Prostate gland (tissue), 2 donors: Measurements from ENCODE around the gene SPATA31C2. TPM values are rescaled to one million over a fixed set of nuclear protein-coding genes. Genes with fewer than 3 reads are reported as not detected.
"Not testable (repeated sequence)": the region's sequence is repeated elsewhere in the genome, so short reads cannot be mapped to it uniquely, and the experiment has no call there.

Experiments used
- DNase-seq: peaks from one replicate; pipeline ENCODE4 v3.0.0-alpha.2; 2019; ENCODE audit warnings: low spot score
- H3K27ac ChIP-seq, 2 donors: fragments of 200-600 bp; sonication (generic); 2 replicates each; pipeline ENCODE4 v1.5.1; 2017 to 2019
- H3K27me3 ChIP-seq: fragments of 200-600 bp; sonication (generic); replicated peaks from 2 replicates; pipeline ENCODE4 v1.5.1; 2019; ENCODE audit not compliant: insufficient read depth
- H3K36me3 ChIP-seq, 2 donors: fragments of 200-600 bp; sonication (generic); 1 replicate in 1 of 2; 2 replicates in 1 of 2; pipeline versions ENCODE4 v1.5.1 to v1.8.1; 2017 to 2019
- H3K4me1 ChIP-seq: fragments of 200-600 bp; sonication (generic); replicated peaks from 2 replicates; pipeline ENCODE4 v1.5.1; 2019
- H3K4me3 ChIP-seq, 2 donors: fragments of 200-600 bp; sonication (generic); 2 replicates each; pipeline ENCODE4 v1.5.1; 2017 to 2019
- H3K9me3 ChIP-seq: fragments of 200-600 bp; sonication (generic); 2 replicates; pipeline ENCODE4 v1.5.1; 2017
- POLR2A ChIP-seq: fragments of 450-650 bp; IDR thresholded peaks from one replicate; pipeline ENCODE4 v1.6.1; 2016; ENCODE audit warnings: antibody characterized with exemption, mild to moderate bottlenecking
- POLR2AphosphoS5 ChIP-seq: sonication (generic); formaldehyde crosslinking; IDR thresholded peaks from one replicate; pipeline ENCODE4 v1.6.1; 2017; ENCODE audit warnings: antibody characterized with exemption
- WGBS: methylation state at CpG from one replicate; pipeline ENCODE4 v1.1.5; 2018; 5-methylcytosine and 5-hydroxymethylcytosine counted together
- intact Hi-C: fragments of 100-400 bp; cut with DNase I; formaldehyde crosslinking; loops from one replicate; pipeline ENCODE4 v1.14.2; 2022
- total RNA-seq, 2 donors: library from RNA; depleted of rRNA; stranded (reverse); fragments of >200 nt; gene quantifications; one replicate each; pipeline ENCODE4 v1.1.0, GENCODE V29; 2016
- TF ChIP-seq, protein P1 (sequence below), 4 experiments: fragments of 200-600 bp in 2 of 4; fragments of 450-650 bp in 2 of 4; sonication (generic) in 2 of 4; IDR thresholded peaks; 1 replicate in 3 of 4; 2 replicates in 1 of 4; pipeline ENCODE4 v1.5.1; 2016 to 2019; ENCODE audit warnings: antibody characterized with exemption in 4 of 4, mild to moderate bottlenecking in 2 of 4, moderate library complexity in 2 of 4

SPATA31C2 gene
- total RNA-seq, 2 donors from 2014 or later: 0.28 TPM; not detected in 1

DNA sequence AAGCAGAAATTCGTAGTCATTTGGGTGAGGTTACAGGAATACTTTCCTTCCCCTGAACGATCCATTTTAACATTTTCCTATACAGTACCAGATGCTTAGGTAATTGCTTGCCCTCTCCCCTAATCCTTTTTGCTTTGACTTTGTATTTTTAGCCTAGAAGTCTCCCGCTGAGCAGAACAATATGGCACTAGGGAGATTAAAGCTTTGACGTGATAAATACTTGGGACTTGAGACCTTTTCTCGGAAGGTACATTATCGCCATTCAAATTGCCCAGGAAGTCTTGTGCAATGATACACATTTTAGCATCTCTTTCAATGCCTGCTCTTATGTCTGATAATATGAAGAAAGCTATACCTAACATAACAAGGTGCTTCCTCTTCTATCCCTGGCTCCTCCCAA, 22.9 kb upstream of the SPATA31C2 start:
- Histone ChIP-seq H3K9me3 (no peaks in the 10 kb centered on the region), H3K27me3 (no peaks in the 10 kb centered on the region), H3K4me3 (no peak overlapping the region), H3K4me1 (no peaks in the 10 kb centered on the region), H3K36me3 (no peaks in the 10 kb centered on the region), H3K27ac (no peak overlapping the region)
- DNase-seq: no peak
- no peak for TF ChIP-seq POLR2A
- TF ChIP-seq, protein P1, sequence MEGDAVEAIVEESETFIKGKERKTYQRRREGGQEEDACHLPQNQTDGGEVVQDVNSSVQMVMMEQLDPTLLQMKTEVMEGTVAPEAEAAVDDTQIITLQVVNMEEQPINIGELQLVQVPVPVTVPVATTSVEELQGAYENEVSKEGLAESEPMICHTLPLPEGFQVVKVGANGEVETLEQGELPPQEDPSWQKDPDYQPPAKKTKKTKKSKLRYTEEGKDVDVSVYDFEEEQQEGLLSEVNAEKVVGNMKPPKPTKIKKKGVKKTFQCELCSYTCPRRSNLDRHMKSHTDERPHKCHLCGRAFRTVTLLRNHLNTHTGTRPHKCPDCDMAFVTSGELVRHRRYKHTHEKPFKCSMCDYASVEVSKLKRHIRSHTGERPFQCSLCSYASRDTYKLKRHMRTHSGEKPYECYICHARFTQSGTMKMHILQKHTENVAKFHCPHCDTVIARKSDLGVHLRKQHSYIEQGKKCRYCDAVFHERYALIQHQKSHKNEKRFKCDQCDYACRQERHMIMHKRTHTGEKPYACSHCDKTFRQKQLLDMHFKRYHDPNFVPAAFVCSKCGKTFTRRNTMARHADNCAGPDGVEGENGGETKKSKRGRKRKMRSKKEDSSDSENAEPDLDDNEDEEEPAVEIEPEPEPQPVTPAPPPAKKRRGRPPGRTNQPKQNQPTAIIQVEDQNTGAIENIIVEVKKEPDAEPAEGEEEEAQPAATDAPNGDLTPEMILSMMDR (IDR thresholded peaks at IDR 0.05): no peak
- TF ChIP-seq POLR2AphosphoS5: no peak
- intact Hi-C loops: no loop called here
- 84% methylated on average over 6 of the region's 6 CpGs for WGBS

DNA sequence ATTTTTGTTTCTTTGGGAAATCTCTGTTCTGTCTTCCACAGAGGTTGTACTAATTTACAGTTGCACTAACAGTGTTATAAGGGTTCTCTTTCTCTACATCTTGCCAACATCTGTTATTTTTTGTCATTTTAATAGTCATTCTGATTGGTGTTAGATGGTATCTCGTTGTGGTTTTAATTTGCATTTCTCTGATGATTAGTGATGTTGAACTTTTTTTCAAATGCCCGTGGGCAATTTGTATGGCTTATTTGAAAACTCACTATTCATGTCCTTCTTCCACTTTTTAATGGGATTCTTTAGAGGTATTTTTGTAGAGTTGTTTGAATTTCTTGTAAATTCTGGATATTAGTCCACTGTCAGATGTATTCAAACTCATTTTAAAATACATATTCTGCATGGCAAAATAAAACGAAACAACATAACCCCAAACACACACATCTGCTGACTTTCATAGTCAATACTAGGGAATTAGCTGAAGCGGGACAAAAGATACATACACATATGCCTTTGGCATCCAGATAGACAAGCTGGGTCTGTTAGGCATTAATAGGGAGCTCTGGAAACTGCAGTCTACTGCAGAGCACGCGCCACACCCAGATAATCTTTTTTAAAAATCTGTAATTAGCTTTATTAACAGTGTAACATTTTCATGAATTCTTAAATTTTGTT, 5.8 kb upstream of the SPATA31C2 start:
- Histone ChIP-seq H3K27me3 (no peaks in the 10 kb centered on the region), H3K9me3 (no peaks in the 10 kb centered on the region), H3K36me3 (no peaks in the 10 kb centered on the region), H3K27ac (no peak overlapping the region), H3K4me1 (no peaks in the 10 kb centered on the region), H3K4me3 (no peak overlapping the region)
- intact Hi-C loops: no loop called here
- no peak for TF ChIP-seq POLR2A
- TF ChIP-seq POLR2AphosphoS5: no peak
- TF ChIP-seq, protein P1 (IDR thresholded peaks at IDR 0.05): no peak
- 47% methylated on average over 6 of the region's 6 CpGs for WGBS
- no peak for DNase-seq

DNA sequence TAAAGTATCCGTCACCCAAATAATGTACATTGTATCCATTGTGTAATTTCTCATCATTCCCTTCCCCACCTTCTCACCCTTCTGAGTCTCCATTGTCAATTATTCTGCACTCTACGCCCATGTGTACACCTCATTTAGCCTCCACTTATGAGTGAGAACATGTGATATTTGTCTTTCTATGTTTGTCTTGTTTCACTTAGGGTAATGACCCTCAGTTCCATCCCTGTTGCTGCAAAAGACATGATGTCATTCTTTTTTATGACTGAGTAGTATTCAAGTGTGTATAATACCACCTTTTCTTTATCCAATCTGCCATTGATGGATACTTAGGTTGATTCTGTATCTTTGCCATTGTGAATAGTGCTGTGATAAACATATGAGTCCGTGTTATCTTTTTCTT, 4.9 kb upstream of the SPATA31C2 start:
- WGBS: 90% methylated on average over 3 of the region's 3 CpGs
- TF ChIP-seq, protein P1 (IDR thresholded peaks at IDR 0.05): no peak
- TF ChIP-seq POLR2A (no peak), POLR2AphosphoS5 (no peak)
- Histone ChIP-seq H3K27ac (no peak overlapping the region), H3K9me3 (no peaks in the 10 kb centered on the region), H3K36me3 (no peaks in the 10 kb centered on the region), H3K4me1 (no peaks in the 10 kb centered on the region), H3K27me3 (no peaks in the 10 kb centered on the region), H3K4me3 (no peak overlapping the region)
- intact Hi-C loops: no loop called here
- DNase-seq: no peak

DNA sequence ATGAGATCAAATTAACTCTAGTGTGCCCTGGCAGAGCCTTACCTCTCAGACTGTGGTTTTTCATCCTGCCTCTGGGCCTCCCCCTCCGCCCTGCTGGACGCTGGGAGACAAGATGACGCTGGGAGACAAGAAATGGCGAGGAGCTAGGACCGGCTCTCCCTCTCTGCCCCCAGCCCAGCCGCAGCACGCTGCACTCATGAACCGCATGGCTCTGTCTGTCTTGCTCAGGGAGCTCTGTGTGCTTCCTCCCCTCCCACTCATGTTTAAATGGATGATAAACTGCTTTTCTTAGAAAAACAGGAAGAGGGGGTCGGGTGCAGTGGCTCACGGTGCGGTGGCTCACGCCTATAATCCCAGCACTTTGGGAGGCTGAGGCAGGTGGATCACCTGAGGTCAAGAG, 4.7 kb downstream of the SPATA31C2 start:
- H3K4me3 ChIP-seq, H3K9me3 ChIP-seq, H3K27me3 ChIP-seq, H3K27ac ChIP-seq, DNase-seq, intact Hi-C loops, H3K4me1 ChIP-seq, H3K36me3 ChIP-seq: not testable (repeated sequence)
- 47% methylated on average over 12 of the region's 12 CpGs for WGBS

DNA sequence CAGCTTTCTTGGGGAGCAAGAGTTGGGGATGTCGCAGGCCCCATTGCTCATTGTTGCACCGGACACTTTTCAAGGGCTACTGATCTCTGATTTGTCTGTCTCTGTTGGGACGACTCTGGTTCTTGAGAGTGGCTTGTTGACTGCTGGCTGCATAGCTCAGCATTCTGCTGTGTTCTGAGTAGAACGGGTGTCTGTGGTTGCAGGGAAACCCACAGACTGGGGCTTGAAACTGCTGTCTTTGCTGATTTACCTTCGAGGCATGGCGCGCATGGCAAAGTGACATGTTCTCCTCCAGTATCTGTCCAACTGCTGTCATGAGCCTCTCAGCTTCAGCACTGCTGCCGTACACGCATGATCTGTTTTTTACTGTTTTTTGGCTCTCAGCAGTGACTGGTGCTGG, 8.7 kb downstream of the SPATA31C2 start:
- intact Hi-C loops, H3K27me3 ChIP-seq, H3K4me1 ChIP-seq, H3K4me3 ChIP-seq, DNase-seq, H3K27ac ChIP-seq, H3K36me3 ChIP-seq, H3K9me3 ChIP-seq: not testable (repeated sequence)
- 73% methylated on average over 9 of the region's 9 CpGs for WGBS

DNA sequence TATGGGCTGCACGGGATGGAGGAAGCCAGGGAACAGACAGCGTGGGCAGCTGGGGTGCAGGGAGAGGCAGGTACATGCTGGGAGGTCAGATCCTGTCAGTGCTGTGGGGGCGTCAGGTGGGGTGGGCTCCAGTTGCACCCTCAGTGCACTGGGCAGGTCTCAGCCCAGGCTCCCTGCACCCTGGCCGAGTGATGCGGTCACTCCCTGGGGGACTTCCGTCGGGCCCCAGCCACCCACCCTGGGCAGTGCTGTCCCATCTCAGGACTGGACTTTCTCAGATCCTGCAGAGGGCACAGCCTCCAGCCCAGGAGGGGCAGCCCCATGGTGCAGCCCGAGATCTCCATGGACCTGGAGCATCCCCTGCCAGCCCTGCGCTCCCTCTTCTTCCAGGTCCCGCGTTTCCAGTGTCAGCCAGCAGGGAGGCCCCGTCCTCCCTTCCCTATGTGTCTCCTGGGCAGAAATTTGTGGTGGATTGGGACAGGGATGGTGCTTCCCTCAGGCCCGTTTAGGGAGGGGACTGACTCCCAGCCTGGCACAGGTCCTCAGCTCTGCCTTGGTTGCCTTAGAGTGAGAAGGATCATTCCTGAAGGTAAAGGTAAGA, 10.5 kb downstream of the SPATA31C2 start:
- H3K4me1 ChIP-seq, DNase-seq, H3K4me3 ChIP-seq, H3K36me3 ChIP-seq, H3K27me3 ChIP-seq, intact Hi-C loops, H3K9me3 ChIP-seq, H3K27ac ChIP-seq: not testable (repeated sequence)
- WGBS: 94% methylated on average over 9 of the region's 13 CpGs

DNA sequence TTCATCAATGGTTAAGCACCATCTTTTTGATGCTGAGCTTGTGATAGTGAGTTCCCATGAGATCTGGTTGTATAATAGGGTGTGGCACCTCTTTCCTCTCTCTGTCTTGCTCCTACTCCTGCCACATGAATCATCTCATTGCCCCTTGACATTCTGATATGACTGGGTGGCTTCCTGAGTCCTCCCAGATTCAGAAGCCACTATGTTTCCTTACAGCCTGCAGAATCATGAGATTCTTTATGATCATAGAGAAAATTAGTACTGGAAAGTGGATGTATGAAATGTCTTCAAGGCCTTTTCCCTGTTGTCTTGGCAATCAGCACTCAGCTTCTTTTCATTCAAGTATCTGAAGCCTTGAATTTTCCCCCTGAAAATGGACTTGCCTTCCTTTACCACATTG, 14.9 kb downstream of the SPATA31C2 start:
- H3K4me3 ChIP-seq, H3K27me3 ChIP-seq, DNase-seq, intact Hi-C loops, H3K36me3 ChIP-seq, H3K27ac ChIP-seq, H3K9me3 ChIP-seq, H3K4me1 ChIP-seq: not testable (repeated sequence)

DNA sequence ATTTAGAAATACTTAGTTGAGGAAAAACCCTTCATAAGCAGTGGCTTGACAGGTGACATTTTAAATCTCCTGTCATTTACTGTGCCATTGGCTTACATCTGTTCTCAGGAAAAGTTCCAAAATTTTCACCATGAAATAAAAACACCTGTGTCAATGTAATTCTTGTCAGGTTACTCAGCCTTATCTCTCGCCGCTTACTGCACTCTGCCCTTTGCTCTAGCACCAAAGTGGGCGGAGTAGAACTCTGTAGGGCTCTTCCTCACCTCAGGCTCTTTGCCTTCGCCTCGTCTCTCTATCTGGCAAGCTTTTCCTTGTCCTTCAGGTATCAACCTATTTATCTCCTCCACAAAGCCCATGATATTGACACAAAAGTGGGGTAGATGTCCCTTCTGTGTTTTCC, 20.2 kb downstream of the SPATA31C2 start:
- DNase-seq, H3K4me1 ChIP-seq, H3K27ac ChIP-seq, H3K27me3 ChIP-seq, H3K4me3 ChIP-seq, H3K9me3 ChIP-seq, H3K36me3 ChIP-seq, intact Hi-C loops: not testable (repeated sequence)
- 73% methylated on average over 5 of the region's 5 CpGs for WGBS

DNA sequence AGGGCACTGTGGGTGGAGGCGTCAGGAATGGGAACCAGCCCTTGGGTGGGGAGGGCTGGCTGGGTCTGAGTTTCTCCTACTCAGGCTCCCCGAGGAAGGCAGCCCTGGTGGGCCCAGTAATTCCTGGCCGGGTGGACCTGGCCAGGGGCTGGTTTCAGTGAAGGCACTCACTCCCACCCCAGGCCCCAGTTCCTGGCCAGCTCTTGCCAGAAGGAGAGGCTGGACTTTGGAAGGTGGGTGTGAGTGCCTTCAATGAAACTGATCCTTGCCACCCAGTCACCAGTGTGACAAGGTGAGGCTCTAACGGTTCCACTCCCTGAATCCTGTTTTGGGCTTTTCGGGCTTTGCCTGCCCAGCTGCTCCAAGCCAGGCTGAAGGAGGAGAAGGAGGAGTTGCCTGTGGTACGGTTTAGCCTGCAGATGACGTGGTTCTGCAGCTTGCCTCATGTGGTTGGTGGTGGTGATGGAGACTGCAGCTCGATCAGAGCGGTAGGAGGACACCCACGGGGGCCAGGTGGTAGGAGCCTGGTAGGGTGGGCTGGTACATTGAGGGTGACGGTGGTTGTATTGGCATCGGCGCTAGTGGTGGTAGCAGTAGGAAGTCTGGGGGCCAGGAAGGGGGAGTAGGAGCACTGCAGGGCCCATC, 23.2 kb downstream of the SPATA31C2 start:
- intact Hi-C loops: not testable (repeated sequence)

More for the DNA sequence above, 23.2 kb downstream of the SPATA31C2 start:
- not testable (repeated sequence) for H3K4me3 ChIP-seq, H3K36me3 ChIP-seq, H3K9me3 ChIP-seq, H3K27me3 ChIP-seq, H3K4me1 ChIP-seq, DNase-seq, H3K27ac ChIP-seq
- WGBS: 91% methylated on average over 11 of the region's 13 CpGs
